Hepatocyte (in vitro differentiated cells): ENCODE results near the gene MED6.

Source experiments
- EZH2 ChIP-seq: fragments of 200-600 bp; sonication (generic); IDR thresholded peaks from 2 replicates; pipeline ENCODE4 v1.6.1; 2016; ENCODE audit warnings: antibody characterized with exemption, mild to moderate bottlenecking, borderline replicate concordance
- TF ChIP-seq, protein P1 (sequence below): fragments of 200-600 bp; sonication (generic); IDR thresholded peaks from 2 replicates; pipeline ENCODE4 v1.5.1; 2016; ENCODE audit warnings: antibody characterized with exemption, mild to moderate bottlenecking; ENCODE audit not compliant: poor library complexity

DNA sequence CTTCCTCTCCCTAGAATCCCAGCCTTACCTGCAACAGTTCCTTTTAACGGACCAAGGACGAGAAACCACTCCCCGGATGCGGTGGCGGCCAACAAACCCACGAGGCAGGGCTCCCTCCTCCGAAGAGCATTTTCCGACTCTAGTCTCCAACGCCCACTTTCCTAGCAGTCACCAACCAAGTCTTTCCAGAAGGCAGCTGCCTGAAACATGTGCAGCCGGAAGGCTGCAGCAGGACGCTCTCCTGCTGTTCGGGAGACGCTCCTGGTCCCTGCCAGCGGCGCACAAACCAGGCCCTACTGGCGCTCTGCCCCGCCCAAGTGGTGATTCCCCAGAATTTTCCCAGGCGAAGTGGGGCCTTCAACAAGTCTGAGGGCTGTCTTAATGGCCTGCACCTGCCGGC is 44.6 kb downstream of the MED6 start:
- TF ChIP-seq, protein P1, sequence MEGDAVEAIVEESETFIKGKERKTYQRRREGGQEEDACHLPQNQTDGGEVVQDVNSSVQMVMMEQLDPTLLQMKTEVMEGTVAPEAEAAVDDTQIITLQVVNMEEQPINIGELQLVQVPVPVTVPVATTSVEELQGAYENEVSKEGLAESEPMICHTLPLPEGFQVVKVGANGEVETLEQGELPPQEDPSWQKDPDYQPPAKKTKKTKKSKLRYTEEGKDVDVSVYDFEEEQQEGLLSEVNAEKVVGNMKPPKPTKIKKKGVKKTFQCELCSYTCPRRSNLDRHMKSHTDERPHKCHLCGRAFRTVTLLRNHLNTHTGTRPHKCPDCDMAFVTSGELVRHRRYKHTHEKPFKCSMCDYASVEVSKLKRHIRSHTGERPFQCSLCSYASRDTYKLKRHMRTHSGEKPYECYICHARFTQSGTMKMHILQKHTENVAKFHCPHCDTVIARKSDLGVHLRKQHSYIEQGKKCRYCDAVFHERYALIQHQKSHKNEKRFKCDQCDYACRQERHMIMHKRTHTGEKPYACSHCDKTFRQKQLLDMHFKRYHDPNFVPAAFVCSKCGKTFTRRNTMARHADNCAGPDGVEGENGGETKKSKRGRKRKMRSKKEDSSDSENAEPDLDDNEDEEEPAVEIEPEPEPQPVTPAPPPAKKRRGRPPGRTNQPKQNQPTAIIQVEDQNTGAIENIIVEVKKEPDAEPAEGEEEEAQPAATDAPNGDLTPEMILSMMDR: no peak
- no peak for TF ChIP-seq EZH2
